Activated T-helper 1 cell treated with Interleukin-2 at 50 U/mL for 16 hours (primary cell): ENCODE results near the gene MATN4.

Experiments
- DNase-seq: peaks from one replicate; pipeline ENCODE4 v3.0.0-alpha.2; 2020; ENCODE audit warnings: low read depth

Gene MATN4

DNA sequence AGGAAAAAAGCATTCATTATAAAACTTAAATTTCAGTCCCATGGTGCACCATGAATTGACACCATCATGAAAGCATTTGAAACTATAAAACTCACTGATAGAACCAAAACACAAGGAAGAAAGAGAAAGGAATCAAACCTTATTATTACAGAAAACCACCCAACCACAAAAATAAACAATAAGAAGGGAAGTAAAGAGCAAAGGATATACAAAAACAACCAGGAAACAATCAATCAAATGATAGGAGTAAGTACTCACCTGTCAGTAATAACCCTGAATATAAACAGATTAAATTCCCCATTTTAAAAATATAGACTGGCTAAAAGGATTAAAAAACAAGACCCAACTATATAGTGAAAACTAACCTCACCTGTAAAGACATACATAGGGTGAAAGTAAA lies 59.5 kb downstream of the MATN4 start:
- DNase-seq = no peak

DNA sequence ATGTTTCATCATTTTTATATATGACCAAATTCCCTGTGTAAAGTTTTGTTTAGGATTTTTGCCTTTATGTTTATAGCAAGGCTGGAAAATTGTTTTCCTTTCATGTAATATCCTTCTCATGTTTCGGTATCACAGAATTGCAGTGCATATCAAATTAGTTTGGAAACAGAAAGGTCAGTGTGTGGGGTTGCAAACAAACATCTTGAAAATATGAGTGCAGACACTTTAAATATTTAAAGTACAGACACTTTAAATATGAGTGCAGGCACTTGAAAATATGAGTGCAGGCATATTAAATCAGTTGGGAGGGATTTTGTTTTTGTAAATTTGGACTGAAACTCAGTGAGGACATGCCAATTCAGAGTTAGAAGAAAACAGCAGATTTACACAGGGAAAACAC lies 60.2 kb downstream of the MATN4 start:
- no peak for DNase-seq

DNA sequence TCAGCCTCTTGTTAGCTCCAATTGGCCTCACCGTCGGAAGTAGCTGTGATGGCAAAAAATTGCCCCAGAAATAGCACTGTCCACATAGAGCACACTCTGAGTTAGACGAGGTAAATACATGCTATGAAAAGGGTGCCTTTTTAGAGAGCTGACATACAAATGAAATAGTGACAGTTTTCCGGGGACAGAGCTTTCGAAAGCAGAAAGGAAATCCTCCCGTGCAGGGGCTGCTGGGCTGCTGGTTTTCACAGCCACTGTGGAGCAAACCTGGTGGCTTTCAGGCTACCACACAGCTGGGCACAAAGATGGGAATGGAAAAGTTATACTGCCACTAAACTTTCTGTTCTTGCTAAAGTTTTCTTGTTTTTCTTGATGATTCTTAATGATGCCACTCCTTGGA lies 62.0 kb downstream of the MATN4 start:
- DNase-seq = no peak
